ENCODE measurements around the gene IL17RD.

IL17RD gene

DNA sequence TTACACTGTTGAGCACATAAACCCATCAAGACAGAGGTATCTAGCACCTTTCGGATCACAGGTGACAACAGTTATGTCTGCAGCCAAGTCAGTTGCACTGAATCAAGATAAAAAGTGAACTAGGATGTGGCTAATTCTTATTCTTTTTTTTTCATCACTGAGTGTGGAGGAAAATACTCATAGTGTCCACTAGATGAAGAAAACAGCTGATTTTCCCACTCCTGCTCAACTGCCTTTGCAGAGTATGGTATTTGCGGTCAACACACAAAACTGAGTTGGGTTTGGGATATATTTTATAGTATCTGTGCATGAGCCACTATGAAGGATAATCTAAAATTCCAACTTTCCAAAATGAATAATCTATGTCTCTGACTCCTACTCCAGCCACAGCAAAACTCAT is 32.5 kb downstream of the IL17RD start:
- no peak for DNase-seq (ENCODE audit: extremely low read depth in 1 of 2, low read depth in 1 of 2)

DNA sequence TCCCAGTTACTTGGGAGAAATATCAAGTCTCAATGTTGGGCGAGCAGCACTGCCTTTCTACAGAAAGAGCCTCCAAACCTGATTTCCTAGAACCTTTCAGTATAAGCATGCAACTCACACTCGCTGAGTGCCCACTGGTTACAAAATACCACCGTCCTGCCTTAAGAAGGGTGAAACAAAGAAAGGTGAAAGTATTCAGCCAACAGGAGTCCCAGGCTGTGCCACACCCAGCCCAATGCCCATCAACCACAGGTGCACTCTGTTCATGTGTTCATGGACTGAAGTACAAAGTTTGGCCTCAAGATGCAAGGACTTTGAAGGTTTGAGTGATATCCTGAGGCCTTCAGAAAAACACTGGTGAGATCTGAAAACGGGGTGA is 34.0 kb downstream of the IL17RD start:
- no peak for DNase-seq (ENCODE audit: extremely low read depth in 1 of 2, low read depth in 1 of 2)

DNA sequence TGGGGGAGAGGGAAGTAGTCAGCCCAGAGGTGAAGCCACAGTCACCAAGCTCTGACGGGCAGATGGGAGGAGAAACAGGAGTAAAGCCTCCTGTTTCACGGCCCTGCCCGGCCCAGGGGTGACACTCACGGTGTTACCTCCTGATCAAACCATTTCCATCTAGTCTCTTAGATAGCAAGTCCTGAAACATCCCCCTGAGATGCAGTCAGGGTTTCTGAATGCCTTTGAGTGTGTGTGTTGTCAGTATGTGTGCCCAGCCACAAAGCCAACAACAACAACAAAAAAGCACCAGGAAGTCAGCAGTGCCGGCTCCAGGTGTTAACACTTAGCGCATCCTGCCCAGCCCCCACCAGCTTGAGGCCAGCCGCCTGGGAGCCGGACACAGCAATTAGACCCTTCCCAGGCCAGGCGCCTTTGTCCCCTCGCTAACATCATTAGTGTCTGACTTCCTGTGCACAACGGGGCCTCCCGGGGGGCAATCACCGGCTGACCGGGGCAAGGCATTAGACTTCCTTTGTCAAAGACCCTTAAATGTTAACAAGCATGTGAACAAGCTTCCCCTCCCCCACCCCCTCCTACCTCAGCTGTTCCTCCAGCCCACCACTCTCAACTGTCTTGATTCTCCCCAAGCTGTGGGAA is 34.5 kb downstream of the IL17RD start:
- no peak for DNase-seq (ENCODE audit: extremely low read depth in 1 of 2, low read depth in 1 of 2)

DNA sequence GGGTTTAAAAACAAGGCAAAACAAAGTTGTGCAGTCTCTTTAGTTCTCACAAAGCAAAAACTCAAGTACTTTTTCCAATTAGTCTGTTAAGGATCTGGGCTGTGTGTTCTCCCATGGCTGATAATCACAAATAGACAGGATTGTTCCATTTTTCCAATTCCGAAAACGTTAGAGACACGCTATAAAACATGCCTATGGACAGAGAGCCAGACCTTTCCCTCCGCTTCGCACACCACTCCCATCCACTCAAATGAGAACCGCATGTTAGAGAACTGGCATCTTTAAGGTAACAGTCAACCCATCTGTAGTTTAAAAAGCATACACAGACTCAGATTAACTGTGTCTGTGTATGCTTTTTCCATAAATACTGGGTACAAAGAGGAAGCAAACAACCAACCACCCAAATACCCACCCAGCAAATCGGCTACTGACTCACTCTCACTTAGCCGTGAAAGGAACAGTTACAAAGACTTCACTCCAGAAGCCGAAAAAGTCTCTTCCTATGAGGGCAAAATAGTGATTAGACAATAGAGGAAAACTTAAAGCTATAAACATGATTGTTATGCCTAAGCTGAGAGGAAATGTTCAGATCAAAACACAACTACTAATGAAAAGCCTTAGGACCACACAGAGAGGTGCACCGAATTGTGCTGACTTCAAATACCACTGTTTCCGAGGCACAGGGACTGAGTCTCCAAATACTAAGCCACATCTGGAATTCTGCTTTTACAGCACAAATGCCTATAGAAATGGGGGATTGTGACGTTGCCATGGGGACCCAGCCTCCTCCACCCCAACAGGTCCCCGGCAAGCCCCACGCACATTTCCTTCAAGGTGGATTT is 36.1 kb downstream of the IL17RD start:
- no peak for DNase-seq (ENCODE audit: extremely low read depth in 1 of 2, low read depth in 1 of 2)

DNA sequence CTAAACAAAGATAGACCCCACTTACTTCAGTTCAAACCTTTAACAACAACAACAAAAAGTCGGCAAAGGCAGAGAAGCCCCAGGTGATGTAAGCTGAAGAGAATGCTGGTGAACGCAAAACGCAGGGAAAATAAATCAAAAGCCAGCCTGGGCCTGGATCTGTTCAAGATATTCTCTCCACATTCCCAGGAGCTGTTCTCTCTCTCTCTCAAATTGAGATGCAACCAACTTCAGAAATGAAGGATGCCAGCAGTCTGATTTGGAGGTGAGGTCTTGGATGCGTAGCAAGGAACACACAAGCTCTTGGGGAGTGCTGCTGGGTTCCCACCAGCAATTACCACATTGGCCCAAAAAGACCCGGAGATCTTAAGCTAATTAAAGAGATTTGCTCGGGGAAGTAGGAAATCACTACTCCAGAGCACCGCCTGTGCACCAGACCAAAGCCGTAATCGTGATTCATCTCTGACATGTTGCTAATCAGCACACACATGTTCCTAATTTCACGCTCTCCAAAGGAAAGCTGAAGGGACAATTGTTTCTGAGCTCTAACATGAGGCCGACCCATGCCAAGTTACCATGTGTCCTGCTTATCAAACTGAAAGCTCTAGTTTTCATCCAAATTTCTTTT is 37.1 kb downstream of the IL17RD start:
- no peak for DNase-seq (ENCODE audit: extremely low read depth in 1 of 2, low read depth in 1 of 2)

DNA sequence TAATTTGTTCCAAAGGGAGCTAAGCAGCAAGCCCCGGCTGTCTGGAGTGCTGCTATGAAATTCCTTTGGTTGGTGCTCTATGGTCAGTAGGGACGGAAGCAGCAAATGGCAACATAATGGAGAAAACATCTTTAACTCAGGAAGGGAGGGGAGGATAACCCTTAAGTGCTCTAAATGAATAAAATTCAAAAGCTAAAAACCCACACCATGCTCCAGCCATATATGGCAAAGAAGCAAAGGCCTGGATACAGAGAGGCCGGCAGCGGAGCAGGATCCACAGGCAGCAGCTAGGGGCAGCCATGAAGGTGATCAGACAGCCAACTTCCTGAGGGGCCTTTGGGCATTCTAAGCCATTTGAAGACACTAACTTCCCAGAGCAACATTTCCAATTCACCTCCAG is 38.9 kb downstream of the IL17RD start:
- no peak for DNase-seq (ENCODE audit: extremely low read depth in 1 of 2, low read depth in 1 of 2)

DNA sequence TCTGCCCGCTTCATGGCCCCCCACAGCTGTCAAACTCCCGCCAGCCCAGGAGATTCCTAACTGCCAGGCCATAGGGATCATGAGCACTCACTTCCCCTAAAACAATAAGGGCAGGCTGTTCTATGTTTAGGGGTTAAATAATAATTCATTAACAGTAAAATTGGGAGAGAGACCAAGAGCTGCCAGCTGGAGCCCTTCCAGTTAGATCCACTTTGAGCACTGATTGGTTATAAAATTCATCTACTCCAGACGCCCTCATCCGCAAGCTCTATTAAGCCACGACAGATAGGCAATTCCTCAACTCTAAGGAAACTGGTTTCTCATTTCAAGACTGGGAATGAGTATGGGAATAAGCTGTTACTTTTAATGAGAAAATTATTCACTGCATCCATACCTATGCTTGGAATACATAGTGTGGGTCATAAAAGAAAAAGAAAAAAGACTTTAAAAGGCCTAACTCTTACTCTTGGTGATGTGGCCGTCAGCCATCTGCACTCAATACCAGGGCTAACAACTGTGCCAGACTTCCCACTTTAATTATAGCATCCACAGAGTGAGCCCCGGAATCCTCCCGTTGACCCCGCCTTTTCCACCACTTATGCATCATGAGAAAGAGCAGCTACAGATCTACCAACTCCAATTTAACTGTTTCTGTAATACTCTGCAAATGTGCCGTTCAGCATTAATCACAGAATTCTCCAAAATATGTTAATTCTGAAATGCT is 44.5 kb downstream of the IL17RD start:
- no peak for DNase-seq (ENCODE audit: extremely low read depth in 1 of 2, low read depth in 1 of 2)

DNA sequence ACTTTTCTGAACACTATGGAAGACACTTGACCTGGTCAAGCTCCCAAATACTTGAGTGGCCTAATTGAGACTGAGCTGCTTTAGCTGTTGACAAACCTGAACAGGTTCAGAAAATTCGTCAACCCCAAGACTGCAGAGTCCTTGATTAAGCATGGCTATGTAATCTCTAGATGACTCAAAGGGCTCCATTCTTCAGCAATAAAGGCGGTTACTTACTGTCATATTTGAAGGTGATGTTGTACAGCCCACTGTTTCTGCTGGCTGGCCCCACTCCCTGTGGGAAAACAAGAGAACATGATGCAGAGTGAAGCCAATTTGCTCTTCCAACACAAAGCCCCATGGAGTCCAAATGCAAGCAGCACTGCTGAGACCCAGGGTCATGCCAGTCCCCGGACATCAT is 45.1 kb downstream of the IL17RD start:
- no peak for DNase-seq (ENCODE audit: extremely low read depth in 1 of 2, low read depth in 1 of 2)

DNA sequence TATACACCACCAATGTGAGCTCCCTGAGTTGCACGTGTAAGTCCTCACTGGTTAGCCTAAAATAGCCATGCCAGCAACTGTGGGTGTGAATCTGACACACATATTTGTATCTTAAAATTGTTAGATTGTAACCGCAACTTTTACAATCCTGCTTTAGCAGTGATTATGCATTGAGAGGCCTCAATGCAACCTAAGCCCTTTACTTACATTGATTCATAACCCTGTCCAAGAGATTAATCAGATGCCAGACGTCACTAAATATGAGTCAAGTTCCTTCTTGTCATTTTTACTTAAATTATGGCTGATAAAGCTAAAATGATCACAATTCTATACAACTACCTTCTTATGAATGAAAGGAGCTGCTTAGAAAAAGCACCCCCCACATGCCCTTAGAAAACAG is 46.9 kb downstream of the IL17RD start:
- DNase-seq (ENCODE audit: extremely low read depth in 1 of 2, low read depth in 1 of 2) = no peak

DNA sequence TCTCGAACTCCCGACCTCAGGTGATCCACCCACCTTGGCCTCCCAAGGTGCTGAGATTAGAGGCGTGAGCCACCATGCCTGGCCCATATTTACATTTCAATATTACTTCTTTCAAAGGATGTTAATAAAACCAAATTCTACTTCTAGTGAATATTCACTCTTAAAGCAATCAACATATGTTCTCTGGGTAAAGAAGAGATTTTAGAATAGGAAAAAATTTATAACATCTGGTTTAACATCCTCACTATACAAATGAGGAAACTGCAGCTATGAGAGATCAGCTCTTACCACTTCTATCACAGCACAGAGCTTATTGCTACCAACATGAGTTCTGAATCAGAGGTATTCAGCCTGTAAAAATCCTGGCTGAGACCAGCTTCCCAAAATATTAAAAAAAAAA is 48.7 kb downstream of the IL17RD start:
- no peak for DNase-seq (ENCODE audit: extremely low read depth in 1 of 2, low read depth in 1 of 2)

DNA sequence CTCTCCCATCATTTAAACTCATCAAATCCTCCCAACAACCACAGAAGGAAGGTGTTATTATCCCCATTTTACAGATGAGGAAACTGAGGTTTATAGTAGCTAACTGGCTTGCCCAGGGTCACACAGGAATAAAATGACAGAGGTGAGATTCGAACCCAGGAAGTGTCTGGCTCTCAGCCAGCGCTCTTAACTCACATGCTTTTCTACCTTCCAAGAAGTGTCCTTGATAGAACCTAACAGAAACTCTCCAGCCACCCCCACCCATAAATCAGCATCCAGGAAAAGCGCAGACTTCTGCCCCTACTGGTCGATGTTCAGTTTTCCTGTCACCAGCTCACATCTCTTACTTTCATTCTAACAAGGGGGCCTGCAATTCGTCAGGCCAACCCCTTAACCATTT is 52.9 kb downstream of the IL17RD start:
- no peak for DNase-seq (ENCODE audit: extremely low read depth in 1 of 2, low read depth in 1 of 2)

DNA sequence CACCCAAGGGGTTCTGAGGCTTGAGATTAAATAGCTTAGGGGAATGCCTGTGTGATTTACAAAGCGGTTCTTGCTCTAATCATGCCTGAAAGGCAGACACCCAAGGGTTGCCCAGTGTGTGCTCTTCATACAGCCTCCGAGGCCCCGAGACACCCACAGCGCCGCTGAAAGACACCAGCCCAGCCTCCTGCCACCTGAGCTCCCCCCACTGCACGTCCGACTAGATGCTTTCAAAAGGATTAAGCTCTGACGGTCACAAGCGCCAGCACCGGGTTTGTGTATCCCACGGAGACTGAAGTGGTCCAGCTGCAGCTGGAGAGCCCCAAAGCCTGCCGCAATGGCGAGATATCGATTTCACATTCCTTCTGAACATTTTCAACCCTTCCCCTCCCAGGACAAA is 54.4 kb downstream of the IL17RD start:
- DNase-seq (ENCODE audit: extremely low read depth in 1 of 2, low read depth in 1 of 2) = no peak

DNA sequence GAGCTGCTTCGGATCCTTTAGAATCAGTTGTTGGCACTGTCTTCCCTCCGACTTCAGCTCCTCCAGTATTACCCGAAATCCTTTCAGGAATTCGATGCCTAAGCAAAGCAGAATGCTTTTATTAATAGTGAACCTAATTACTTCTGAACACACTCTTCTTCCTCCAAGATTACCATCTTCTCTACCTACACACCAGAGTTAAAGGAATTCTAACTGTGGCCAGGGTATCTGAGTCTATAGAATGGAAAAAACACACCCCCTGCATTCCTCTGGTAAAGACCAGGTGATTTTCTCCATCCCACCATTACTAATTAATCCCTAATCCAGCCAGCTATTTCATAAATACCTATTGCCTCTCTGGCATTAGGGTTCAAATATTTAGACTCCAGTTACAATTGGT is 54.9 kb downstream of the IL17RD start:
- no peak for DNase-seq (ENCODE audit: extremely low read depth in 1 of 2, low read depth in 1 of 2)

DNA sequence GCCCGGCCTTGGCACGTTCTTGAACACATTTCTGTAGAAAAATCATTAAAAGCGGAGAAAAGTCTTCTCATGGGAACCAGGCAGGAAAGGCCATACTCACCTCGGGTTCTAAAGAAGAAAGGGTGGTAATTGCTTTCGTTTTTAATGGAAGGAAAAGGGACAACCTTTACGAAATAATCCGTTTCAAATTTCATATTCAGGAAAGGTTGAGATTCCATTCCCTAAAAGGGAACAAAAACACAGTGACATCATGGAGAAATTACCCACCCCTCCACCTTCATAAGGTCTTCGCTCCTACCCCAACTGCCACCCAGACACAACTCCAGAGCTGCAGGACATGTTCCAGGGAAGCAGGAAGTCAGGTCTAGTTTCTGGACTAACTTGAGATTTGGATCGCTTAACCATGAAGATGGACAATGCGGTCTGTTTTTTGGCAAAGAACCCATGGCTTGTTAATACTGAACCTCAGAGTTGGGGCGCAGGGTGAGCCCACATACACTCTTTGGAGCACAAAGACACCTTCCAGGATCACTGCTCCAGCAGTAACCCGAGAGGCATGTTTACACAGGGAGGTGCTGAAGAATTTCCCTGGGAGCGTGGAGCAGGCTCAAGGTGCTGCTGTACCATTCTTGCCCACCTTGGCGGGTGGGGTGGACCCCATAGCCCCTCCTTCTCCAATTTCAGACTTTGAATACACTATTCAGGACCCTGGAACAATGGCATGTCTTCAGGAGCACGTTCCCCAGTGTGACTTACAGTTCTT is 55.5 kb downstream of the IL17RD start:
- no peak for DNase-seq (ENCODE audit: extremely low read depth in 1 of 2, low read depth in 1 of 2)

DNA sequence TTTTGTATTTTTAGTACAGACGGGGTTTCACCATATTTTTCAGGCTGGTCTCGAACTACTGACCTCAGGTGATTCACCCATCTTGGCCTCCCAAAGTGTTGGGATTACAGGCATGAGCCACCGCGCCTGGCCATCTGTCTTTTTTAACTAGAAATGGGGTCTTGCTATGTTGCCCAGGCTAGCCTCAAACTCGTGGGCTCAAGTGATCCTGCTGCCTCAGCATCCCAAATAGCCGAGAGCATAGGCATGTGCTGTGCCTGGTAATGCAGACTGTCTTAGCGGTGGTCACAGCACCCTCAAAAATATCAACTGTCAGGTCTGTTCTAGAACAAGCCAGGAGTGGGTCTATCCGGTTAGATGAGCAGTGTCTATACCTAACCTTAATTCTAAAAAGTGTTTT is 56.5 kb downstream of the IL17RD start:
- no peak for DNase-seq (ENCODE audit: extremely low read depth in 1 of 2, low read depth in 1 of 2)

DNA sequence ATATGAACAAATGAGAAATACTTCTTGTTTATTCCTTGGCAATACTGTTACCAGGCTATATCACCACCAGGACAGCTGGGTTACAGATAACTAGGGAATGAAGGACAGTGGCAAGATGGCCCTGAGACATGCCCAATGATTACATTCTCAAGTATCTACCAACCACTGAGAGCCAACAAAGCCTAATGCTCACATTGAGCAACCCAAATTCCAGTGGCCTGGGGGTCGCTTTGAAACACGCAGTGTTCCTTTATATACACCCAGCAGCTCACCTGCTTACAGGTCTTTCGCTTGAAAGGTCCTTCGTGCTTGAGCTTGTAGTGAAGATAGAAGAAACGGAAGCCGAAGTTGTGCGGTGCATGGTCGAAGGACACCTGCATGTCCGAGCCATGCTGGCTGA is 59.6 kb downstream of the IL17RD start:
- no peak for DNase-seq (ENCODE audit: extremely low read depth in 1 of 2, low read depth in 1 of 2)

DNA sequence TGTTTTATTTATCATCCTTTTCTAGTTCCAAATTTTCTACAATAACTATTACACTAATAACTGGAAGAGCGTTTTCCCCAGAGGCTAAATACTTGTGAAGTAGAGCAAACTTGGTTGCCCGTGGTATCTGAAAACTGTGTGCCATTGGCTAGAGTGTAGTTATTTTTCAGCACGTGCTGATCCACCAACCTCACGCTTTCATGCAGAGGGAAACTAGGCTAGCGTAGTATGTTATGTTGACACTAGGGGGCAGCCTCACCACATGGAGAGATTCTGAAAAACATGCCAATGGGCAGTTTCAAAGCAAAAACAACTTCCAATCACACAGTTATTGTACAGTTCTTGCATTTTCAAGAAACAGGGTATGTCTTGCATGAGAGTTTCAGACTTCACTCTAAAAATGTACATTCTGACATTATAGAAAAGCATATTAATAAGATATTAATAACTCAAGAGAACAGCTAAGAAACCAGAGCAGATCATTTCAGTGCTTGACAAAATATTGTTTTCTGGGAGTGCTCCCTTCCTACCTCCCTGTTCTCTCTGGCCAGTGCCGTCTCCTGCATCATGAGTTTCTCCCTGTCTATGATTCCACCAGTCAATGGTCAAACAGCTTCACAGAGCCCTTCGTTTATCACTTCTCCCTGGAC is 65.0 kb downstream of the IL17RD start:
- DNase-seq (ENCODE audit: extremely low read depth in 1 of 2, low read depth in 1 of 2) = peak in 1 of 2 donors; percentile 40

DNA sequence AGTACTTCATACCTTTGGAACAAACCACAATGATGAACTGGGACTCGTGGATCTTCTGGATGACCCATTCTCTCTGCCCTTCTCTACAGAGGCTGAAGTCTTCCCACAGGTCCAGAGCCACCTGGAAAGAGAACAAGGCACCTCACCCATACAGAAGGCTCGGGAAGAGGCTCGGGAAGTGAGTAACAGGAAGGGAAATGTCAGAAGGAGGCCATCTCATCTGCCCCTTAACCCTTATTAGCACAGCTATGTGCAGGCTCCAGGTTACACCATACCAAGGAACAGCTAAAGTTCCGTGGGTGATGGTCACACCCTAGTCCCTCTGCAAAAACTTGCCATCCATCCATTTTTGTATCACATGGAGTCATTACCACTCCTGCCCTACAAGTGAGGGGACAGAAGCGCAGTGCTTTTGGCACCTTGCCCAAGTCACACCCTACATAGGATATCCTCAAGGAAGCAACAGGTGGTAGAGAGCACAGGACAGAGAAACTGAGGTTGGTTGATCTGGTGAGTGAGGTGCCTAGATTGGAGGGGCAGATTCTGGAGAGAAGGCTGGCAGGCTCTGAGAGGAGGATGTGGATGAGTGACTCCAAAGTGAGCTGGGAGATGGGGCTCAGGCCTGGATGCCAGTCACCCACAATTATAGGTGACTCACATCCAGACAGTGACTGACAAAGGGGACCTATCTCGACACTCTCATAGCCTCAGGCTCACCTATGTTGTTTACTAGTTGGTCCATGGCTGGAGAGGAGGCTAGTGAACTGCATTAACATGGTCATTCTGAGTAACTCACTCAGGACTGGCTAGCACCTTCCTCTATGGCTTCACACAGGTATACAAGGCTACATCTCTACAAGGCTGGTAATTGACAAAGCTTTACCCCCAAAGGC is 66.5 kb downstream of the IL17RD start:
- DNase-seq (ENCODE audit: extremely low read depth in 1 of 2, low read depth in 1 of 2) = no peak

DNA sequence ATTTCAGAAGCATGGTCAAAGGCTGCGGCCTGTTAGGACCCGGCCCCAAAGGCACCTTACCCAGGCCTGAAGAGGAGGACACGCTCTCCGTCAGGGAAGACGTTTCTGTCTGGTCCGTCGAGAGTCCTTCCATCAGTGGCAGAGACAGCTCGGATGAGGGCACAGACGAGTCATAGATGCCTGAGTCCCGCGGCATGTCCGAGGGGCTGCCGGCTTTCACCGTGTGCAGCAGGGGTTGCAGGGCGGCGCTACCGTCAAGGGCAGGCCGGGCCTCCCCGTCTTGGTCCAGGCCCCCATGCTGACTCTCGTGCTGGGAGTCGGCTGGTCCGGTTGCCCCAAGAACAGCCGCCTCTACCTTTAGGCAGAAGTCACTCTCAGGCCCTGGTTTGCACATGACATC is 67.6 kb downstream of the IL17RD start:
- DNase-seq (ENCODE audit: extremely low read depth in 1 of 2, low read depth in 1 of 2) = no peak
